Measurements from ENCODE around the gene TMEM132C. TPM values are rescaled to one million over a fixed set of nuclear protein-coding genes. Genes with fewer than 3 reads are reported as not detected.

Gene TMEM132C
- total RNA-seq, 6 experiments from 2014 or later, result not detected

DNA sequence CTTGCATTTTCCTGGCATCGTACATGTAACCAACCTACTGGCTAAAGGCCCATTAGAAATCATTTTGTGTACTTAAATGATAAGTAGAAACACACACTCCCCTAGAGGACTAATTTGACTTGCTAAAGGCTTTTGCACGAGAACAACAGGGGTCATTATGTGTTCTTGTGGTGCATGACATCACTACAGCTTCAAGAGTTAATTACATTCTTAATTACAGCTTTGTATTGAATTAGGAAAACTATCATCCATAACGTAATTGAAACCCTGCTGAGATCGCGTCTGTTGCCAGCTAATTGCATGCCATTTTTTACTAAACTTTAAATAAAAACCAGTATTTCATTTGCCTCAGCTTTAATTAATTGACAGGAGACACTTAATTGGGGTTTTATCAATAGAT, 51.4 kb downstream of the TMEM132C start:
- TF ChIP-seq, protein P1, sequence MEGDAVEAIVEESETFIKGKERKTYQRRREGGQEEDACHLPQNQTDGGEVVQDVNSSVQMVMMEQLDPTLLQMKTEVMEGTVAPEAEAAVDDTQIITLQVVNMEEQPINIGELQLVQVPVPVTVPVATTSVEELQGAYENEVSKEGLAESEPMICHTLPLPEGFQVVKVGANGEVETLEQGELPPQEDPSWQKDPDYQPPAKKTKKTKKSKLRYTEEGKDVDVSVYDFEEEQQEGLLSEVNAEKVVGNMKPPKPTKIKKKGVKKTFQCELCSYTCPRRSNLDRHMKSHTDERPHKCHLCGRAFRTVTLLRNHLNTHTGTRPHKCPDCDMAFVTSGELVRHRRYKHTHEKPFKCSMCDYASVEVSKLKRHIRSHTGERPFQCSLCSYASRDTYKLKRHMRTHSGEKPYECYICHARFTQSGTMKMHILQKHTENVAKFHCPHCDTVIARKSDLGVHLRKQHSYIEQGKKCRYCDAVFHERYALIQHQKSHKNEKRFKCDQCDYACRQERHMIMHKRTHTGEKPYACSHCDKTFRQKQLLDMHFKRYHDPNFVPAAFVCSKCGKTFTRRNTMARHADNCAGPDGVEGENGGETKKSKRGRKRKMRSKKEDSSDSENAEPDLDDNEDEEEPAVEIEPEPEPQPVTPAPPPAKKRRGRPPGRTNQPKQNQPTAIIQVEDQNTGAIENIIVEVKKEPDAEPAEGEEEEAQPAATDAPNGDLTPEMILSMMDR (IDR thresholded peaks at IDR 0.05), result no peak
- Mint-ChIP-seq H3K9me3 (peaks cover 82% of the 10 kb centered on the region), H3K27ac (no peak overlapping the region), H3K4me3 (no peak overlapping the region), H3K4me1 (ENCODE audit: low read depth) (no peaks in the 10 kb centered on the region), H3K27me3 (ENCODE audit: insufficient read depth) (no peaks in the 10 kb centered on the region), H3K36me3 (ENCODE audit: low read depth) (no peaks in the 10 kb centered on the region)
- no peak for DNase-seq

DNA sequence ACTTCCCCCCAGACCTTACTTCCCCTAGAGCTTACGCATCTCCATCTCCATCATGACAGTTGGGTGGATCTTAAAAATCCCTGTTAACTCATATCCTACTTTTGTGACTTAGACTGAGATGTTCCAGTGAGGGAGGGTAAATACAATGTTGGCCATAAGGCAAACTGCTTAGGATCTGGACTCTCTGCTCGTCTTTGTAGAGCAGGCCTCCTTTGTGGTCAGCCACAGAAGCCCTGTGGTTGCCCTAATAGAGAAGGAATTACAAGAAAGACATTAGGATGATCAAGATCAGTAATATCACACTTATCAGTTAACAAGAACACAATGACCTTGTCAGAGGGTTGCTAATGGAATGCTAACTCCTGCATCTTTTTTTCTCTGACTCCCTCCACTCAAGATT, 52.0 kb downstream of the TMEM132C start:
- no peaks in the 10 kb centered on the region for H3K27me3 Mint-ChIP-seq (ENCODE audit: insufficient read depth)
- DNase-seq, result no peak
- H3K27ac Mint-ChIP-seq, result no peak overlapping the region
- TF ChIP-seq, protein P1 (IDR thresholded peaks at IDR 0.05), result no peak
- H3K9me3 Mint-ChIP-seq, result peaks cover 82% of the 10 kb centered on the region
- H3K4me1 Mint-ChIP-seq (ENCODE audit: low read depth), result no peaks in the 10 kb centered on the region
- H3K4me3 Mint-ChIP-seq, result no peak overlapping the region
- H3K36me3 Mint-ChIP-seq (ENCODE audit: low read depth), result no peaks in the 10 kb centered on the region

DNA sequence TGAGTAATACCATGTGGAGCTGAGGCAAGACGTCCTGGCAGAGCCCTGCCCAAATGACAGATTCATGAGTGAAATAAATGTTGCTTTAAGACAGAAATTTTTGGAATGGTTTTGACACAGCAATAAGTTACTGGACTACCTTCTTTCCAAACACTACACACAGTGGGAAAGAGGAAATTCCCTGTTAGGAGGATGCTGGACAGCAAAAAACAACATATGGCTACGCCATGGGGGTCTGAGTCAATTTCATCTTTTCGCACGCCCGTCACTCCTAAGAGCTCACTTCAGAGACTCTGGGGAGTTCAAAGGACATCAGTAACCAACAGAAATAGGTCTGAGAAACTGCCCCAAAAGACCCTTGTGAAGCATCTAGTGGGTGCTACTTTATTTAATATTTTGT, 55.4 kb downstream of the TMEM132C start:
- DNase-seq, result no peak
- no peaks in the 10 kb centered on the region for H3K4me1 Mint-ChIP-seq (ENCODE audit: low read depth)
- TF ChIP-seq, protein P1 (IDR thresholded peaks at IDR 0.05), result no peak
- H3K27ac Mint-ChIP-seq, result no peak overlapping the region
- H3K9me3 Mint-ChIP-seq, result peaks cover 75% of the 10 kb centered on the region
- H3K36me3 Mint-ChIP-seq (ENCODE audit: low read depth), result no peaks in the 10 kb centered on the region; the same call in 1 of the 2 replicates
- no peak overlapping the region for H3K4me3 Mint-ChIP-seq
- H3K27me3 Mint-ChIP-seq (ENCODE audit: insufficient read depth), result no peaks in the 10 kb centered on the region

DNA sequence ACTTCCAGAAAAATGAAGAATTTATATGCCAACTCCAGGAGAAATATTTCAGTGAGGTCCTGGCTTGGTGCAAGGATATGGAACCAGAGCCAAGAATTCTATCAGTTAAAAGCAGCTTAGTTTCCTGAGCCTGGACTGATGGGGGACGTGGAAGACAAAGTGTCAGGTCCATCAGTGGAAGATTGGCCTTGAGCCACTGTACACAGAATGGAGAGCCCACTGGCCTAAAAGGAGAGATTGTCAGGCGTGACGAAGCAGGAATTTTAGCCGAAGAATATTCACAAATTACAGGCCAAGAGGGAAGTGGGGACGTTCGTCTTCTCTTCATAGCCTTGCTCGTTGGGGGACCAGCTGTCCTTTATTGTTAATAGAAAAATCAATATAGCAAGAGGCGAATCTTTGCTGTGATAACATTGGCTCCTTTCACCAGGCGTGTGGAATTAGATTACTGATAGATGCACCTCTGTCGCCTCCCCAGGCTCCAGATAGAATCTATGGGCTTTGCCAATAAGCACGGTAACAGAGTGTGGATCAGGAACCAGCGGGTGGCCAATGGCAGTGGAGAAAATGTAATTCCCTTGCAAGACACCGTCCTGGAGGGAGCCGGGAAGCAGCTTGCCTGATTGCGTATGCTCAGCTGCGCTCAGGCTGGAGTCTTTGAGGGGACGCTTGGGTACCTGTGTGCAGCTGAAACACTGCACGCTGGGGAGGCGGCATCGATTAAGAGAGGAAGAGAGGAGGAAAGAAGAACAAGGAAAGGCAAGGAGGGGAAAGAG, 56.4 kb downstream of the TMEM132C start:
- Mint-ChIP-seq H3K27ac (no peak overlapping the region), H3K4me3 (no peak overlapping the region), H3K9me3 (peaks cover 75% of the 10 kb centered on the region), H3K4me1 (ENCODE audit: low read depth) (no peaks in the 10 kb centered on the region), H3K36me3 (ENCODE audit: low read depth) (peaks cover 5% of the 10 kb centered on the region; the same call in 1 of the 2 replicates), H3K27me3 (ENCODE audit: insufficient read depth) (no peaks in the 10 kb centered on the region)
- TF ChIP-seq, protein P1 (IDR thresholded peaks at IDR 0.05), result no peak
- DNase-seq, result no peak

DNA sequence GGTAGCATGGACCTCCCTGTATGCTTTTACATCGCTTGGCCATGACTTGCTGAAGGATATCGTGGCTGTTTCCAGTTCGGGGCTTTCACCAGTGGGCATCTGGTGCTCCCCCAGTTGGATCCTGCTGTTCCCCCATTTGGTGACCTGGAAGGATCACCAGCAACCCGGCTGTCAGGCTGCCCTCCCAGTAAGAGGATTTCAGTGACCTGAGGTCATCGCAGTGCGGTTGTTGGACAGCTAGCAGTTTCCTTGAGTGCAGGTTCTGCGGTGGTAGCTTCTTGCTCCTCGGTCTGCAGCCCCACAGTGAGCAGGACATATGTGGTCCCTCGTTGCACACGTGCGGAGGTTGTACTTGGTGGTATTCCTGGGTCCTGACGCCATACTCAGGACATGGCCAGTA, 58.7 kb downstream of the TMEM132C start:
- Mint-ChIP-seq H3K36me3 (ENCODE audit: low read depth) (peaks cover 5% of the 10 kb centered on the region; the same call in 1 of the 2 replicates), H3K9me3 (peaks cover 59% of the 10 kb centered on the region), H3K27ac (no peak overlapping the region), H3K4me3 (no peak overlapping the region), H3K4me1 (ENCODE audit: low read depth) (no peaks in the 10 kb centered on the region), H3K27me3 (ENCODE audit: insufficient read depth) (no peaks in the 10 kb centered on the region)
- TF ChIP-seq, protein P1 (IDR thresholded peaks at IDR 0.05), result no peak
- DNase-seq, result no peak

All from HFFc6 (cell line).